Mesenchymal stem cell (in vitro differentiated cells and primary cell): ENCODE results near the gene CARD18. TPM values are rescaled to one million over a fixed set of nuclear protein-coding genes. Genes with fewer than 3 reads are reported as not detected.
A peak's percentile ranks its signal among the peaks of the same experiment; 100 is the strongest.

Source experiments
- DNase-seq: peaks from one replicate; pipeline ENCODE4 v3.0.0-alpha.2; 2013
- H2AFZ ChIP-seq: one replicate; pipeline ENCODE4 v1.6.1; 2013; ENCODE audit warnings: low read depth, mild to moderate bottlenecking, control low read depth, inconsistent platforms, low read length, moderate library complexity
- H2AK5ac ChIP-seq: 2 replicates; pipeline ENCODE4 v1.6.1; 2013; ENCODE audit warnings: low read length, moderate library complexity, mild to moderate bottlenecking, inconsistent platforms; ENCODE audit not compliant: severe bottlenecking
- H2BK120ac ChIP-seq: one replicate; pipeline ENCODE4 v1.6.1; 2013; ENCODE audit warnings: low read depth, mild to moderate bottlenecking, inconsistent platforms, low read length, moderate library complexity
- H2BK12ac ChIP-seq, 2 experiments: one replicate each; pipeline ENCODE4 v1.6.1; 2013; ENCODE audit warnings: inconsistent platforms in 2 of 2, low read length in 2 of 2, mild to moderate bottlenecking in 2 of 2, moderate library complexity in 2 of 2, control low read depth in 1 of 2
- H2BK15ac ChIP-seq: one replicate; pipeline ENCODE4 v1.6.1; 2013; ENCODE audit warnings: mild to moderate bottlenecking, low read depth, inconsistent platforms; ENCODE audit not compliant: poor library complexity, severe bottlenecking
- H2BK5ac ChIP-seq: 2 replicates; pipeline ENCODE4 v1.6.1; 2013; ENCODE audit warnings: low read depth, mild to moderate bottlenecking, low read length, control low read depth, inconsistent platforms; ENCODE audit not compliant: poor library complexity, severe bottlenecking
- H3K14ac ChIP-seq, 2 experiments: one replicate each; pipeline ENCODE4 v1.6.1; 2013; ENCODE audit warnings: inconsistent platforms in 2 of 2, low read length in 2 of 2, control low read depth in 1 of 2, mild to moderate bottlenecking in 1 of 2, moderate library complexity in 1 of 2
- H3K18ac ChIP-seq, 2 experiments: one replicate each; pipeline ENCODE4 v1.6.1; 2013; ENCODE audit warnings: inconsistent platforms in 2 of 2, low read length in 2 of 2, control low read depth in 1 of 2, low read depth in 1 of 2, mild to moderate bottlenecking in 1 of 2
- H3K23ac ChIP-seq, 2 experiments: one replicate each; pipeline ENCODE4 v1.6.1; 2013; ENCODE audit warnings: inconsistent platforms in 2 of 2, low read length in 2 of 2, mild to moderate bottlenecking in 2 of 2, moderate library complexity in 2 of 2, control low read depth in 1 of 2
- H3K27ac ChIP-seq: 2 replicates; pipeline ENCODE4 v1.5.1; 2013; ENCODE audit warnings: mild to moderate bottlenecking, moderate library complexity, low read length, control low read depth, inconsistent platforms; ENCODE audit not compliant: poor library complexity, severe bottlenecking
- H3K27me3 ChIP-seq, 2 experiments: 2 replicates each; pipeline versions ENCODE4 v1.6.1 to v1.7.0; 2013; ENCODE audit warnings: low read length in 2 of 2, mild to moderate bottlenecking in 2 of 2, moderate library complexity in 2 of 2, control low read depth in 1 of 2, inconsistent platforms in 1 of 2; ENCODE audit not compliant: control insufficient read depth in 1 of 2, insufficient read depth in 1 of 2
- H3K36me3 ChIP-seq, 2 experiments: 2 replicates each; pipeline versions ENCODE4 v1.6.1 to v1.7.0; 2013; ENCODE audit warnings: low read length in 2 of 2, control low read depth in 1 of 2, inconsistent platforms in 1 of 2, low read depth in 1 of 2, mild to moderate bottlenecking in 1 of 2; ENCODE audit not compliant: insufficient read depth in 2 of 2, control insufficient read depth in 1 of 2
- H3K4ac ChIP-seq, 2 experiments: one replicate each; pipeline ENCODE4 v1.6.1; 2013; ENCODE audit warnings: inconsistent platforms in 2 of 2, low read length in 2 of 2, mild to moderate bottlenecking in 2 of 2, moderate library complexity in 2 of 2, control low read depth in 1 of 2, low read depth in 1 of 2
- H3K4me1 ChIP-seq: 2 replicates; pipeline ENCODE4 v1.6.1; 2013; ENCODE audit warnings: low read depth, low read length, control low read depth; ENCODE audit not compliant: control insufficient read depth, insufficient read depth
- H3K4me2 ChIP-seq: 2 replicates; pipeline ENCODE4 v1.6.1; 2013; ENCODE audit warnings: low read length, mild to moderate bottlenecking, inconsistent platforms; ENCODE audit not compliant: poor library complexity, severe bottlenecking
- H3K4me3 ChIP-seq, 2 experiments: 2 replicates each; pipeline versions ENCODE4 v1.5.1 to v1.7.0; 2013; ENCODE audit warnings: low read length in 2 of 2, mild to moderate bottlenecking in 2 of 2, control low read depth in 1 of 2, low read depth in 1 of 2; ENCODE audit not compliant: insufficient read depth in 1 of 2
- H3K79me1 ChIP-seq: replicated peaks from 2 replicates; pipeline ENCODE4 v1.6.1; 2013; ENCODE audit warnings: mild to moderate bottlenecking, control low read depth, low read length, inconsistent platforms; ENCODE audit not compliant: poor library complexity, severe bottlenecking
- H3K9ac ChIP-seq: 2 replicates; pipeline ENCODE4 v1.7.0; 2013; ENCODE audit warnings: mild to moderate bottlenecking, low read length, moderate library complexity
- H3K9me3 ChIP-seq: 2 replicates; pipeline ENCODE4 v1.7.0; 2013; ENCODE audit warnings: mild to moderate bottlenecking, low read length; ENCODE audit not compliant: control insufficient read depth
- H4K8ac ChIP-seq: one replicate; pipeline ENCODE4 v1.6.1; 2013; ENCODE audit warnings: inconsistent platforms, mild to moderate bottlenecking, low read length, moderate library complexity
- H4K91ac ChIP-seq: one replicate; pipeline ENCODE4 v1.6.1; 2013; ENCODE audit warnings: mild to moderate bottlenecking, low read length, inconsistent platforms
- WGBS: methylation state at CpG from one replicate; pipeline ENCODE4 v1.1.7; 2013; ENCODE audit warnings: mixed read lengths; 5-methylcytosine and 5-hydroxymethylcytosine counted together
- polyA plus RNA-seq, 2 experiments: library from polyadenylated mRNA; stranded (reverse); fragments of 200-250 nt; gene quantifications; one replicate each; pipeline ENCODE4 v1.2.3, GENCODE V29; 2013

CARD18 gene
- not detected for polyA plus RNA-seq (2013, experiment 1 of 2)
- polyA plus RNA-seq (2013, experiment 2 of 2), result not detected

- H3K4me3 ChIP-seq, result no peak within 1 kb of the TSS
- no peak within 1 kb of the TSS for H2BK120ac ChIP-seq
- no peak within 1 kb of the TSS for H3K14ac ChIP-seq
- H3K18ac ChIP-seq, result no peak within 1 kb of the TSS
- peak within 1 kb of the TSS in 1 of 2 experiments; percentile 1 for H2BK12ac ChIP-seq
- no peak within 1 kb of the TSS for H4K91ac ChIP-seq
- H2BK5ac ChIP-seq, result no peak within 1 kb of the TSS
- no peak within 1 kb of the TSS for H3K4ac ChIP-seq
- no peak within 1 kb of the TSS for H2BK15ac ChIP-seq
- H3K27me3 ChIP-seq, result no peaks in the 10 kb centered on the region
- H3K4me2 ChIP-seq, result no peak within 1 kb of the TSS
- H3K9me3 ChIP-seq, result no peaks in the 10 kb centered on the region
- H3K79me1 ChIP-seq, result no peaks in the 10 kb centered on the region
- 97% methylated on average over 2 of the region's 2 CpGs for WGBS
- DNase-seq, result no peak
- H3K36me3 ChIP-seq, result no peaks in the 10 kb centered on the region
- H4K8ac ChIP-seq, result no peak within 1 kb of the TSS
- no peak within 1 kb of the TSS for H3K23ac ChIP-seq
- H3K4me1 ChIP-seq, result no peaks in the 10 kb centered on the region
- no peak within 1 kb of the TSS for H3K27ac ChIP-seq
- H3K9ac ChIP-seq, result no peak within 1 kb of the TSS
- no peak within 1 kb of the TSS for H2AFZ ChIP-seq
- no peak within 1 kb of the TSS for H2AK5ac ChIP-seq
Measured at GRCh38 chr11:105139669-105140068, at the start of gene CARD18. Gene CARD18 (minus strand): TSS chr11:105139769. CDS start chr11:105139726, 43 bp downstream.

- Histone ChIP-seq H4K91ac (no peak overlapping the region), H2AFZ (no peak overlapping the region), H2BK15ac (no peak overlapping the region), H2AK5ac (no peak overlapping the region), H2BK120ac (no peak overlapping the region), H3K36me3 (no peaks in the 10 kb centered on the region), H3K9ac (no peak overlapping the region), H3K4ac (no peak overlapping the region), H3K79me1 (no peaks in the 10 kb centered on the region), H3K18ac (no peak overlapping the region), H3K4me3 (no peak overlapping the region), H3K27ac (no peak overlapping the region), H3K4me2 (no peak overlapping the region), H3K4me1 (no peaks in the 10 kb centered on the region), H3K23ac (no peak overlapping the region), H2BK5ac (no peak overlapping the region), H3K14ac (no peak overlapping the region), H3K9me3 (no peaks in the 10 kb centered on the region), H2BK12ac (no peak overlapping the region), H4K8ac (no peak overlapping the region), H3K27me3 (no peaks in the 10 kb centered on the region)
- no peak for DNase-seq
- no CpG with 5 or more reads among the region's 1 CpG for WGBS
Measured at GRCh38 chr11:105183987-105184386, 44.4 kb upstream of the CARD18 start.

- no peak overlapping the region for H3K4me3 ChIP-seq
- no peaks in the 10 kb centered on the region for H3K79me1 ChIP-seq
Measured at GRCh38 chr11:105183426-105183825, 43.9 kb upstream of the CARD18 start.

GRCh38 chr11:105181521-105181920 lies 42.0 kb upstream of the CARD18 start:
- no peak overlapping the region for H3K9ac ChIP-seq
- H2AK5ac ChIP-seq, result no peak overlapping the region
- 80% methylated on average over 1 of the region's 1 CpG for WGBS

More at GRCh38 chr11:105183426-105183825, 43.9 kb upstream of the CARD18 start:
- no peaks in the 10 kb centered on the region for H3K36me3 ChIP-seq
- no peak overlapping the region for H4K8ac ChIP-seq
- H3K18ac ChIP-seq, result no peak overlapping the region
- H2AFZ ChIP-seq, result no peak overlapping the region
- H3K9ac ChIP-seq, result no peak overlapping the region
- no peak for DNase-seq
- no peak overlapping the region for H2BK120ac ChIP-seq
- H3K4me2 ChIP-seq, result no peak overlapping the region
- H2BK15ac ChIP-seq, result no peak overlapping the region
- H4K91ac ChIP-seq, result no peak overlapping the region
- H3K4me1 ChIP-seq, result no peaks in the 10 kb centered on the region
- H3K4ac ChIP-seq, result no peak overlapping the region
- no peak overlapping the region for H2AK5ac ChIP-seq
- no peak overlapping the region for H3K14ac ChIP-seq
- H2BK5ac ChIP-seq, result no peak overlapping the region
- WGBS, result 96% methylated on average over 2 of the region's 3 CpGs
- H3K27me3 ChIP-seq, result no peaks in the 10 kb centered on the region
- no peaks in the 10 kb centered on the region for H3K9me3 ChIP-seq
- H3K23ac ChIP-seq, result no peak overlapping the region
- no peak overlapping the region for H3K27ac ChIP-seq
- no peak overlapping the region for H2BK12ac ChIP-seq

More at GRCh38 chr11:105181521-105181920, 42.0 kb upstream of the CARD18 start:
- no peak overlapping the region for H3K14ac ChIP-seq
- H3K79me1 ChIP-seq, result no peaks in the 10 kb centered on the region
- no peak overlapping the region for H4K91ac ChIP-seq
- no peaks in the 10 kb centered on the region for H3K27me3 ChIP-seq
- no peak overlapping the region for H3K27ac ChIP-seq
- H3K4me1 ChIP-seq, result no peaks in the 10 kb centered on the region
- DNase-seq, result peak; percentile 48
- H4K8ac ChIP-seq, result no peak overlapping the region
- no peak overlapping the region for H2BK5ac ChIP-seq
- H3K18ac ChIP-seq, result no peak overlapping the region
- no peak overlapping the region for H2BK15ac ChIP-seq
- H3K23ac ChIP-seq, result no peak overlapping the region
- H3K4me2 ChIP-seq, result no peak overlapping the region
- H2BK12ac ChIP-seq, result no peak overlapping the region
- no peak overlapping the region for H2BK120ac ChIP-seq
- H3K9me3 ChIP-seq, result no peaks in the 10 kb centered on the region
- no peak overlapping the region for H3K4ac ChIP-seq
- H3K4me3 ChIP-seq, result no peak overlapping the region
- H3K36me3 ChIP-seq, result no peaks in the 10 kb centered on the region
- no peak overlapping the region for H2AFZ ChIP-seq
